ENCODE measurements around the gene SLC5A11.
"Not testable (repeated sequence)": the region's sequence is repeated elsewhere in the genome, so short reads cannot be mapped to it uniquely, and the experiment has no call there.

The SLC5A11 gene

GRCh38 chr16:24856871-24857270 is 11.1 kb downstream of the SLC5A11 start:
- in situ Hi-C loops (cut with MboI; ENCODE audit: low sequenced_read_pairs) = not testable (repeated sequence)

- in situ Hi-C loops (cut with MboI; ENCODE audit: low sequenced_read_pairs) = no loop called here
Measured at GRCh38 chr16:24858219-24859041, 12.7 kb downstream of the SLC5A11 start.

GRCh38 chr16:24861461-24861860 is 15.7 kb downstream of the SLC5A11 start:
- in situ Hi-C loops (cut with MboI; ENCODE audit: low sequenced_read_pairs) = no loop called here

GRCh38 chr16:24863582-24864437 is 18.0 kb downstream of the SLC5A11 start:
- in situ Hi-C loops (cut with MboI; ENCODE audit: low sequenced_read_pairs) = no loop called here

- in situ Hi-C loops (cut with MboI; ENCODE audit: low sequenced_read_pairs) = no loop called here
Measured at GRCh38 chr16:24869033-24869432, 23.3 kb downstream of the SLC5A11 start.

GRCh38 chr16:24871891-24872290 is 26.1 kb downstream of the SLC5A11 start:
- in situ Hi-C loops (cut with MboI; ENCODE audit: low sequenced_read_pairs) = no loop called here

GRCh38 chr16:24873028-24873427 is 27.3 kb downstream of the SLC5A11 start:
- in situ Hi-C loops (cut with MboI; ENCODE audit: low sequenced_read_pairs) = no loop called here

- in situ Hi-C loops (cut with MboI; ENCODE audit: low sequenced_read_pairs) = no loop called here
Measured at GRCh38 chr16:24875466-24875865, 29.7 kb downstream of the SLC5A11 start.

- in situ Hi-C loops (cut with MboI; ENCODE audit: low sequenced_read_pairs) = no loop called here
Measured at GRCh38 chr16:24876231-24876630, 30.5 kb downstream of the SLC5A11 start.

- in situ Hi-C loops (cut with MboI; ENCODE audit: low sequenced_read_pairs) = no loop called here
Measured at GRCh38 chr16:24879684-24880083, 33.9 kb downstream of the SLC5A11 start.

- in situ Hi-C loops (cut with MboI; ENCODE audit: low sequenced_read_pairs) = no loop called here
Measured at GRCh38 chr16:24883714-24884151, 38.0 kb downstream of the SLC5A11 start.

- in situ Hi-C loops (cut with MboI; ENCODE audit: low sequenced_read_pairs) = no loop called here
Measured at GRCh38 chr16:24887472-24887871, 41.7 kb downstream of the SLC5A11 start.

- in situ Hi-C loops (cut with MboI; ENCODE audit: low sequenced_read_pairs) = no loop called here
Measured at GRCh38 chr16:24890746-24891145, 45.0 kb downstream of the SLC5A11 start.

- in situ Hi-C loops (cut with MboI; ENCODE audit: low sequenced_read_pairs) = no loop called here
Measured at GRCh38 chr16:24896439-24896838, 50.7 kb downstream of the SLC5A11 start.

GRCh38 chr16:24897522-24897921 is 51.8 kb downstream of the SLC5A11 start:
- in situ Hi-C loops (cut with MboI; ENCODE audit: low sequenced_read_pairs) = not testable (repeated sequence)

GRCh38 chr16:24900230-24900629 is 54.5 kb downstream of the SLC5A11 start:
- in situ Hi-C loops (cut with MboI; ENCODE audit: low sequenced_read_pairs) = no loop called here

GRCh38 chr16:24906199-24906808 is 60.5 kb downstream of the SLC5A11 start:
- in situ Hi-C loops (cut with MboI; ENCODE audit: low sequenced_read_pairs) = no loop called here

GRCh38 chr16:24906901-24907300 is 61.1 kb downstream of the SLC5A11 start:
- in situ Hi-C loops (cut with MboI; ENCODE audit: low sequenced_read_pairs) = no loop called here

GRCh38 chr16:24908716-24909115 is 63.0 kb downstream of the SLC5A11 start:
- in situ Hi-C loops (cut with MboI; ENCODE audit: low sequenced_read_pairs) = no loop called here

- in situ Hi-C loops (cut with MboI; ENCODE audit: low sequenced_read_pairs) = no loop called here
Measured at GRCh38 chr16:24909856-24910255, 64.1 kb downstream of the SLC5A11 start.

GRCh38 chr16:24915019-24915418 is 69.3 kb downstream of the SLC5A11 start:
- in situ Hi-C loops (cut with MboI; ENCODE audit: low sequenced_read_pairs) = no loop called here

Measured in HL-60/S4 treated with retinoic acid at 250 ng/mL for 4 days and 3 days (cell line).